Gastroesophageal sphincter (tissue), 4 donors: Measurements from ENCODE around the gene SLC25A3. TPM values are rescaled to one million over a fixed set of nuclear protein-coding genes. Genes with fewer than 3 reads are reported as not detected.
A peak's percentile ranks its signal among the peaks of the same experiment; 100 is the strongest.

ENCODE experiments used
- ATAC-seq: fragments of 150-250 bp; one replicate; pipeline ENCODE4 v1.9.1; 2016; ENCODE audit warnings: mild to moderate bottlenecking, moderate library complexity
- H3K27ac ChIP-seq, 4 donors: fragments of 200-600 bp; sonication (generic) in 3 of 4; 1 replicate in 3 of 4; 2 replicates in 1 of 4; pipeline ENCODE4 v1.5.1; 2016 to 2019
- H3K27me3 ChIP-seq: fragments of 200-600 bp; sonication (generic); one replicate; pipeline ENCODE4 v1.5.1; 2019
- H3K36me3 ChIP-seq, 2 donors: fragments of 200-600 bp; sonication (generic); one replicate each; pipeline ENCODE4 v1.5.1; 2019; ENCODE audit warnings: control low read depth in 1 of 2
- H3K4me1 ChIP-seq, 3 donors: fragments of 200-600 bp; sonication (generic); 1 replicate in 2 of 3; 2 replicates in 1 of 3; pipeline ENCODE4 v1.5.1; 2016 to 2019; ENCODE audit warnings: control low read depth in 2 of 3
- H3K4me3 ChIP-seq, 2 donors: fragments of 200-600 bp; sonication (generic); one replicate each; pipeline ENCODE4 v1.5.1; 2019; ENCODE audit warnings: mild to moderate bottlenecking in 1 of 2, moderate library complexity in 1 of 2
- H3K9me3 ChIP-seq, 3 donors: fragments of 200-600 bp; sonication (generic); one replicate each; pipeline ENCODE4 v1.5.1; 2017 to 2019; ENCODE audit warnings: control low read depth in 2 of 3
- EP300 ChIP-seq: sonication (generic); formaldehyde crosslinking; IDR thresholded peaks from one replicate; pipeline ENCODE4 v1.6.1; 2017; ENCODE audit warnings: antibody characterized with exemption, mild to moderate bottlenecking
- POLR2A ChIP-seq, 2 donors: fragments of 450-650 bp; IDR thresholded peaks; one replicate each; pipeline ENCODE4 v1.6.1; 2017; ENCODE audit warnings: antibody characterized with exemption in 2 of 2, mild to moderate bottlenecking in 2 of 2, moderate library complexity in 1 of 2
- POLR2AphosphoS5 ChIP-seq: sonication (generic); formaldehyde crosslinking; IDR thresholded peaks from one replicate; pipeline ENCODE4 v1.6.1; 2017; ENCODE audit warnings: antibody characterized with exemption
- WGBS, 2 donors: methylation state at CpG; one replicate each; pipeline ENCODE4 v1.1.5; 2018; ENCODE audit warnings: low coverage in 1 of 2; 5-methylcytosine and 5-hydroxymethylcytosine counted together
- total RNA-seq, 4 donors: library from RNA; depleted of rRNA; stranded (reverse); fragments of >200 nt; gene quantifications; one replicate each; pipeline ENCODE4 v1.1.0, GENCODE V29; 2016
- TF ChIP-seq, protein P1 (sequence below), 4 experiments: fragments of 200-600 bp in 2 of 4; fragments of 450-650 bp in 2 of 4; sonication (generic) in 1 of 4; IDR thresholded peaks; one replicate each; pipeline ENCODE4 v1.5.1; 2017 to 2019; ENCODE audit warnings: antibody characterized with exemption in 4 of 4, mild to moderate bottlenecking in 2 of 4, moderate library complexity in 2 of 4

The SLC25A3 gene
- total RNA-seq = 100 to 1,000 TPM; 602 to 636 (median 625) TPM

DNA sequence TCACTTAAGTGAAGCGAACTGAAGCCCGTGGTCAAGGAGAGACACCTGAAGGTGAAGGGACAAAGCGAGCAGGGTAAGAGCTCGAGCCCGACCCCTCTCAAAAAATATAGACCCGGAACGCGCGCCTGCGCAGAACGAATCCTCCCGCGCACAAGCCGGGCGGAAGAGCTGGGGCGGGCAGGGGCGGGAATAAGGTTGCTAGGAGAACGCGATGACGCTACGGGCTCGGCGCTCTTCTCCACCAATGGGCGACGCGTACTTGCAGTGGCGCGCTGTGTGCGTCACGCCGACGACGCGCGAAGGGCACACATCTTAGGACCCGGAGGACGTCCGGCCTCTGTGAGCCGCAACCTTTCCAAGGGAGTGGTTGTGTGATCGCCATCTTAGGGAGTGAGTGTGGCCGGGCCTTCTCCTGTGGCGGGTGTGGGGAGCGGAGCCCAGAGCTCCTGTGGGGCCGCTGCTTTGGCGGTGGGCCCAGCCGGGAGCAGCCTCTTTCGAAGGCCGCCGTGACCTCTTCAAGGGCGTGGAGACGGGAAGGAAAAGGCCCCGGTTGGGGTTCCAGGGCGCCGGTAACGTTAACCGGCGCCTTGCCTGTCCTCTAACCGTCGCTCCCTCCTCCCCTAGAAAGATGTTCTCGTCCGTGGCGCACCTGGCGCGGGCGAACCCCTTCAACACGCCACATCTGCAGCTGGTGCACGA is at the start of gene SLC25A3:
SLC25A3 (plus strand) TSS at position 336 of the 699 bp plus-strand sequence; CDS start at position 629, 293 bp downstream.
- H3K27me3 ChIP-seq = no peaks in the 10 kb centered on the region
- peaks cover 0 to 42% (median 8%) of the 10 kb centered on the region in 3 donors for H3K4me1 ChIP-seq
- peak within 1 kb of the TSS; percentile 87 to 97 for H3K4me3 ChIP-seq
- ATAC-seq = peak; percentile 99
- no peaks in the 10 kb centered on the region for H3K9me3 ChIP-seq
- H3K27ac ChIP-seq = peak within 1 kb of the TSS; percentile 87 to 99 (median 98)
- peaks cover 0 to 23% of the 10 kb centered on the region in 2 donors for H3K36me3 ChIP-seq
- TF ChIP-seq POLR2A (IDR thresholded peaks at IDR 0.05) (peak; percentile 96 to 97), POLR2AphosphoS5 (peak; percentile 100)
- TF ChIP-seq, protein P1, sequence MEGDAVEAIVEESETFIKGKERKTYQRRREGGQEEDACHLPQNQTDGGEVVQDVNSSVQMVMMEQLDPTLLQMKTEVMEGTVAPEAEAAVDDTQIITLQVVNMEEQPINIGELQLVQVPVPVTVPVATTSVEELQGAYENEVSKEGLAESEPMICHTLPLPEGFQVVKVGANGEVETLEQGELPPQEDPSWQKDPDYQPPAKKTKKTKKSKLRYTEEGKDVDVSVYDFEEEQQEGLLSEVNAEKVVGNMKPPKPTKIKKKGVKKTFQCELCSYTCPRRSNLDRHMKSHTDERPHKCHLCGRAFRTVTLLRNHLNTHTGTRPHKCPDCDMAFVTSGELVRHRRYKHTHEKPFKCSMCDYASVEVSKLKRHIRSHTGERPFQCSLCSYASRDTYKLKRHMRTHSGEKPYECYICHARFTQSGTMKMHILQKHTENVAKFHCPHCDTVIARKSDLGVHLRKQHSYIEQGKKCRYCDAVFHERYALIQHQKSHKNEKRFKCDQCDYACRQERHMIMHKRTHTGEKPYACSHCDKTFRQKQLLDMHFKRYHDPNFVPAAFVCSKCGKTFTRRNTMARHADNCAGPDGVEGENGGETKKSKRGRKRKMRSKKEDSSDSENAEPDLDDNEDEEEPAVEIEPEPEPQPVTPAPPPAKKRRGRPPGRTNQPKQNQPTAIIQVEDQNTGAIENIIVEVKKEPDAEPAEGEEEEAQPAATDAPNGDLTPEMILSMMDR (IDR thresholded peaks at IDR 0.05) = no peak
- 0% methylated on average over 5 of the region's 67 CpGs; no CpG with 5 or more reads in 1 of the 2 donors for WGBS, 2 donors

- Histone ChIP-seq H3K27ac (no peak overlapping the region), H3K4me1 (no peaks in the 10 kb centered on the region), H3K27me3 (no peaks in the 10 kb centered on the region), H3K4me3 (no peak overlapping the region), H3K9me3 (no peaks in the 10 kb centered on the region), H3K36me3 (peaks cover 0 to 75% of the 10 kb centered on the region in 2 donors)
- no peak for TF ChIP-seq EP300
- TF ChIP-seq POLR2AphosphoS5 = no peak
- no peak for TF ChIP-seq POLR2A (IDR thresholded peaks at IDR 0.05)
- TF ChIP-seq, protein P1 (IDR thresholded peaks at IDR 0.05) = no peak
- no peak for ATAC-seq
Observed at GRCh38 chr12:98543701-98544100, 49.8 kb upstream of the SLC25A3 start.

DNA sequence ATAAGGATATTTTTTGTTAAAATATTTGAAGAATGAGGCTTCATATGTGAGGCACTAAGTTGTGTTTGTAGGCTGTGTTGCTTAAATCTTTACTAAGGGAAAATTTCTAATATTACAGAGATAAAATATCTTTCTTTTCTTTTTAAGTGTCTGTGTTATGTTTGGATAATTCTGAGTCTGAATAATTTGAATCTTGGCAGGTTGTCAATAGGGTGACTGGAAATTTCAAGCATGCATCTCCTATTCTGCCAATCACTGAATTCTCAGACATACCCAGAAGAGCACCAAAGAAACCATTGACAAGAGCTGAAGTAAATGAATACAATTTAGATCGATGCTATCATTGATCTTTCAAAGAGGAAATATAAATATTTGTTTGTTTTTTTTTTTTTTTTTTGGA is 48.7 kb upstream of the SLC25A3 start:
- TF ChIP-seq POLR2A (IDR thresholded peaks at IDR 0.05) (no peak), POLR2AphosphoS5 (no peak), EP300 (no peak)
- TF ChIP-seq, protein P1 (IDR thresholded peaks at IDR 0.05) = no peak
- Histone ChIP-seq H3K9me3 (no peaks in the 10 kb centered on the region), H3K27ac (no peak overlapping the region), H3K36me3 (peaks cover 0 to 75% of the 10 kb centered on the region in 2 donors), H3K4me3 (no peak overlapping the region), H3K27me3 (no peaks in the 10 kb centered on the region), H3K4me1 (no peaks in the 10 kb centered on the region)
- no peak for ATAC-seq
- WGBS, 2 donors = 20 to 94% methylated on average over 1 of the region's 1 CpG

DNA sequence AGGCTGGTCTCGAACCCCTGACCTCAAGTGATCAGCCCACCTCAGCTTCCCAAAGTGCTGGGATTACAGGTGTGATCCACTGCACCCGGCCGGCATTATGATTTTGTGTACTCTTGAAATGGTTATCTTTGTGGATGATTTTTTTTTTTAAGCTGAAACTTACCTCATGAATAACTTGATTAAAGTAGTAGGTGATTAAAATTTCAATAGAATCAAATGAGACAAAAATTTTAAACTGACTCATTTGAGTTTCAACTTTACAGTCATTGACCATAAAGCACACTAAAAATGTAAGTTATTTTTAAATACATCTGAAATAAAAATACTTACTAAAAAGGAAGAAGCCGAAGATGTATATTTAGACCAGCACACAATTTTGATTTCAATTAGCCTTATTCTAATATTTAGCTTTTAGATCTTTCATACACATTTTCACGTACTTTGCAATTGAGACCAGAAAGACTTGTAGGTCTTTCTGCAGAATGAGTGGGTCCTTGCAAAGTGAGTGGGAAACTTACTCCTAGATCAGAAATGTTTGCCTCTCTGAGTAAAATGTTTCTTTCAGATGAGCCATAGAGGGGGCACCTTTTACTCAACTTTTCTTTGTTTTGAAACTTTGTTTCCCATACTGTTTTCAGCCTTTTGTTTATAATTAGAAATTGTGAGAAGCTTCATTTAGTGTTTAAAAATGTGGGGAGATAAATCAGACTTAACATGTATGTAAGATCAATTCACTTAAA is 43.9 kb upstream of the SLC25A3 start:
- Histone ChIP-seq H3K36me3 (peaks cover 0 to 73% of the 10 kb centered on the region in 2 donors), H3K4me3 (no peak overlapping the region), H3K4me1 (no peaks in the 10 kb centered on the region), H3K27ac (no peak overlapping the region), H3K9me3 (no peaks in the 10 kb centered on the region), H3K27me3 (no peaks in the 10 kb centered on the region)
- TF ChIP-seq EP300 (no peak), POLR2AphosphoS5 (no peak), POLR2A (IDR thresholded peaks at IDR 0.05) (no peak)
- TF ChIP-seq, protein P1 (IDR thresholded peaks at IDR 0.05) = no peak
- 89 to 97% methylated on average over 5 of the region's 5 CpGs for WGBS, 2 donors
- ATAC-seq = no peak
